Progenitor cell of endocrine pancreas (in vitro differentiated cells): Measurements from ENCODE around the gene PKDCC. TPM values are rescaled to one million over a fixed set of nuclear protein-coding genes. Genes with fewer than 3 reads are reported as not detected.

Source experiments
- DNase-seq: peaks from one replicate; pipeline ENCODE4 v3.0.0; 2021; ENCODE audit warnings: low spot score; ENCODE audit not compliant: unreplicated experiment
- H3K27ac Mint-ChIP-seq: 2 replicates; pipeline ENCODE4 v1.8.0; 2021; ENCODE audit warnings: mild to moderate bottlenecking, moderate library complexity, mixed read lengths
- H3K27me3 Mint-ChIP-seq: 2 replicates; pipeline ENCODE4 v1.8.0; 2021; ENCODE audit warnings: mixed read lengths
- H3K36me3 Mint-ChIP-seq: 2 replicates; pipeline ENCODE4 v1.8.0; 2022; ENCODE audit warnings: mixed read lengths; ENCODE audit not compliant: insufficient read depth
- H3K4me1 Mint-ChIP-seq: 2 replicates; pipeline ENCODE4 v1.8.0; 2021; ENCODE audit warnings: low read depth, mixed read lengths
- H3K4me3 Mint-ChIP-seq: 2 replicates; pipeline ENCODE4 v1.8.0; 2021; ENCODE audit warnings: low read depth, mild to moderate bottlenecking, moderate library complexity, mixed read lengths
- H3K9me3 Mint-ChIP-seq: 2 replicates; pipeline ENCODE4 v1.8.0; 2021; ENCODE audit warnings: low read depth, mixed read lengths
- CTCF ChIP-seq: fragments of 200-600 bp; sonication (generic); IDR thresholded peaks from one replicate; pipeline ENCODE4 v1.5.0; 2021; ENCODE audit warnings: antibody characterized with exemption, mild to moderate bottlenecking; ENCODE audit not compliant: unreplicated experiment
- total RNA-seq: library from RNA; stranded (reverse); gene quantifications from 2 replicates; pipeline ENCODE4 v1.2.1, GENCODE V29; 2021

PKDCC gene
- total RNA-seq, 1 donor from 2014 or later: 335 TPM

DNA sequence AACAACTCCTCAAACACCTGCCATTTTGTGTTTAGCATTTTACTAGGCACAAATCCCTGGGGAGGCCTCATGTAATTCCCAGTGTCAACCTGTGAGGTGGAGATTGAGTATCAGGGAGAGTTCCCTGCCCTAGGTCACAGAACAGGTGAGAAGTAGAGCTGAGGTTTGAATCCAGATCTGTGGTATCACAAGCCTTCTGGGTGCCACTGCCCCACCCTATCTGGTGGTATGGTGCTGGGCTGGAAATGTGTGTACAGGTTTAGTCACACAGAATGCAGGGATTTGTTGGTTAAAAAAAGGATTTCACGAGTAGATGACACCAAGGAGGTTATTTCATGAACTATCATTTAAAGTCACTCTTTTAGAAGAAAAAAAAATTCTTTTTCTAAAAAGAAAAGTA lies 35.7 kb upstream of the PKDCC start:
- H3K4me3 Mint-ChIP-seq: no peak overlapping the region
- H3K27ac Mint-ChIP-seq: no peak overlapping the region
- H3K27me3 Mint-ChIP-seq: no peaks in the 10 kb centered on the region

DNA sequence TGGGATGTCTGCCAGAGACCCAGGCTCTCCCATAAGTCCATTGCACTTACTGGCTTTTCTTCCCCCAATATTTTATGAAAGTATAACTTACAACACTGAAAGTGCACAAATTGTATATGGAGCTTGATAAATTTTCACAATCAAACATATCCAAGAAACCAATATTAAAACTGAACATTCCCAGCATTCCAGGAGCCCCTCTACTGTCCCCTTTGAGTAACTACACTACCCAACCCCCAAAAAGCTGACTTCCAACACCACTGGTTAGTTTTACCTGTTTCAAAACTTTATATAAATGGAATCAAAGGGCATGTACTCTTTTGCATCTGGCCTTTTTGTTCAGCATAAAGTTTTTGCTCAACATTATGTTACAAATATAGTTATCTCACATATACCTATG lies 35.2 kb upstream of the PKDCC start:
- no peak for TF ChIP-seq CTCF
- H3K36me3 Mint-ChIP-seq: no peaks in the 10 kb centered on the region
- no peak for DNase-seq
- peaks cover 4% of the 10 kb centered on the region for H3K4me1 Mint-ChIP-seq
- no peak overlapping the region for H3K27ac Mint-ChIP-seq
- H3K4me3 Mint-ChIP-seq: no peak overlapping the region
- peaks cover 3% of the 10 kb centered on the region for H3K9me3 Mint-ChIP-seq
- H3K27me3 Mint-ChIP-seq: no peaks in the 10 kb centered on the region

More for the DNA sequence above, 35.7 kb upstream of the PKDCC start:
- TF ChIP-seq CTCF: no peak
- peaks cover 3% of the 10 kb centered on the region for H3K9me3 Mint-ChIP-seq
- no peaks in the 10 kb centered on the region for H3K36me3 Mint-ChIP-seq
- H3K4me1 Mint-ChIP-seq: peaks cover 4% of the 10 kb centered on the region
- no peak for DNase-seq

DNA sequence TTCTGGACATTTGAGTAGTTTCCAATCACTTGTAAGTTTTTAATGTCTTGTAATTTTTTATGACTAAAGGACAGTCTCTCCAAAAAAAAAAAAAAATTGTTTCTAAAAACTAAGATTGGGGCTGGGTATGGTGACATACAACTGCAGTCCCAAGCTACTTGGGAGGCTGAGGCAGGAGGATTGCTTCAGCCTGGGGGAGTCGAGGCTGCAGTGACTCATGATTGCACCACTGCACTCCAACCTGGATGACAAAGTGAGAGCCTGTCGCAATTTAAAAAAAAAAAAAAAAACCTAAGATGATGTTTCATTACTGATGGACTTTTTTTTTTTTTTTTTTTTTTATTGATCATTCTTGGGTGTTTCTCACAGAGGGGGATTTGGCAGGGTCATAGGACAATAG lies 34.4 kb upstream of the PKDCC start:
- peaks cover 2% of the 10 kb centered on the region for H3K4me1 Mint-ChIP-seq
- no peak for DNase-seq
- no peak for TF ChIP-seq CTCF
- H3K27ac Mint-ChIP-seq: no peak overlapping the region
- no peaks in the 10 kb centered on the region for H3K27me3 Mint-ChIP-seq
- H3K36me3 Mint-ChIP-seq: no peaks in the 10 kb centered on the region
- H3K9me3 Mint-ChIP-seq: peaks cover 3% of the 10 kb centered on the region
- no peak overlapping the region for H3K4me3 Mint-ChIP-seq

- H3K9me3 Mint-ChIP-seq: peaks cover 8% of the 10 kb centered on the region
- TF ChIP-seq CTCF: no peak
- H3K27me3 Mint-ChIP-seq: no peaks in the 10 kb centered on the region
- no peak overlapping the region for H3K27ac Mint-ChIP-seq
- H3K36me3 Mint-ChIP-seq: no peaks in the 10 kb centered on the region
- no peak for DNase-seq
- H3K4me3 Mint-ChIP-seq: no peak overlapping the region
- H3K4me1 Mint-ChIP-seq: peaks cover 20% of the 10 kb centered on the region
Observed at GRCh38 chr2:42021464-42021863, 26.4 kb upstream of the PKDCC start.

GRCh38 chr2:42025151-42025582 lies 22.7 kb upstream of the PKDCC start:
- no peak for DNase-seq
- peak overlapping the region; percentile 81 for H3K27ac Mint-ChIP-seq
- no peak overlapping the region for H3K4me3 Mint-ChIP-seq
- peaks cover 6% of the 10 kb centered on the region for H3K9me3 Mint-ChIP-seq
- no peaks in the 10 kb centered on the region for H3K27me3 Mint-ChIP-seq
- TF ChIP-seq CTCF: no peak
- H3K36me3 Mint-ChIP-seq: no peaks in the 10 kb centered on the region
- peaks cover 33% of the 10 kb centered on the region for H3K4me1 Mint-ChIP-seq
